Hematopoietic multipotent progenitor cell treated with erythropoietin and hydrocortisone succinate and interleukin-3 and kit ligand, for 6 days (in vitro differentiated cells): ENCODE measurements around the gene DMRTB1.

Source experiments
- DNase-seq: peaks from one replicate; pipeline ENCODE4 v3.0.0-alpha.2; 2015

DMRTB1 gene

DNA sequence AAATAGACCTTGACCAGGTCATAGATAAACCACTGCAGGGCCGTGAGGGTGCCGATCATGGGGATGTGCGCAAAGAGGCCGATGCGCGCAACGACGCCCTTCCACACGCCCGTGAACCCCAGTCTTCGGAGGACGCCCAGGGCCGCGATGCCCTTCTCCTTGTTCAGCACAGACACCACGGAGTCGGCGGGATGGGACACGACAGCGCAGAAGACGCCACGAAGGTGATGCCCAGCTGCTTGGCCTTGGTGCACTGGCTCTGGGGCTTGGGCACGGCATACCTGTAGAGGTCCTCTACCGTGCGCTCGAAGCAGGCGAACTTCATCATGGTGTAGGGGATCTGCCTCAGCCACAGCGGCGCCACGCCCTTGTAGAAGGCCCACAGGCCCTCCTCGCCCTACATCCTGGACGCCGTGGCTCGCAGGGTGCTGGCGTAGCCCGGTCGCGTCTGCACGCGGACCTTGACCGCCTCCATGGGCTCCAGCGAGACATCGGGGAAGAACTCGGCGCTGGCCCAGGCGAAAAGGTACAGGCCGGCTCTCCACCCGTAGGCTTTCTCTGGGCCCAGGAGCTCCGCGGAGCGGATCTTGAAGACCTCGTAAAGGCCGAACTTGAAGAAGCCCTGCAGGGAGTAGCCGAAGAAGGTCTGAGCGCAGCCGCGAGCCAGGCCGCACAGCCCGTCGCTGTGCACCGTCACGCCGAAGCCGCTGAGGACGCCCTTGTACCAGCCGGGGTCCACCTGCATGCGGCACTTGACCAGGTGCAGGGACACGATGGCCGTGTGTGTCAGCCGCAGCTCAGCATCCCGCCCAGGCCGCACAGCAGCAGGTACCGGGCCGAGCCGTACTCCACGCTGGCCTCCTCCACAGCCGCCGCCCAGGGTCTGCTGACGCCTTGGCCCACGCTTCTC lies 20.5 kb upstream of the DMRTB1 start:
- no peak for DNase-seq

- DNase-seq = no peak
Measured at GRCh38 chr1:53439337-53440207, 19.6 kb upstream of the DMRTB1 start.

- DNase-seq = no peak
Measured at GRCh38 chr1:53440633-53441032, 18.6 kb upstream of the DMRTB1 start.

- DNase-seq = peak; percentile 64
Measured at GRCh38 chr1:53442299-53442698, 16.9 kb upstream of the DMRTB1 start.

- no peak for DNase-seq
Measured at GRCh38 chr1:53446051-53446450, 13.1 kb upstream of the DMRTB1 start.

GRCh38 chr1:53447413-53447812 lies 11.8 kb upstream of the DMRTB1 start:
- DNase-seq = no peak

DNA sequence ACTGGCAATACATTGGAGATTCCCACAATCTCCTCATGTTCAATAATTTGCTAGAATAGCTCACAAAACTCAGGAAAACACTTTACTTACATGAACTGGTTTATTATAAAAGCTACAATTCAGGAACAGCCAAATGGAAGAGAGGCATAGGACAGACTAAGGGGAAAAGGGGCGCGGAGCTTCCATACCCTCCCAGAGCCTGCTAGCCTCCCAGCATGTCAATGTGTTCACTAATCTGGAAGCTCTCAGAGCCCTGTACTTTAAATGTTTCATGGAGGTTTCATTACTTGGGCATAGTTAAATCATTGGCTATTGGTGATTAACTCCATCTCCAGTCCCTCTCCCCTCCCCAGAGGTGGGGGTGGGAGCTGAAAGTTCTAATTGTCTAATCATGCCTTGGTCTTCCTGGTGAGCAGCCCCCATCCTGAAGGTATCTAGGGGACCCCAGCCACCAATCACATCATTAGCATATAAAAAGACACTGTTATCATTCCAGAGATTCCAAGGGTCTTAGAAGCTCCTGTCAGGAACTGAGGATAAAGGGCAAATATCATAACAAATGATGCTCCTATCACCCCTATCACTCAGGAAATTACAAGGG lies 10.9 kb upstream of the DMRTB1 start:
- no peak for DNase-seq

GRCh38 chr1:53449021-53449420 lies 10.2 kb upstream of the DMRTB1 start:
- no peak for DNase-seq

DNA sequence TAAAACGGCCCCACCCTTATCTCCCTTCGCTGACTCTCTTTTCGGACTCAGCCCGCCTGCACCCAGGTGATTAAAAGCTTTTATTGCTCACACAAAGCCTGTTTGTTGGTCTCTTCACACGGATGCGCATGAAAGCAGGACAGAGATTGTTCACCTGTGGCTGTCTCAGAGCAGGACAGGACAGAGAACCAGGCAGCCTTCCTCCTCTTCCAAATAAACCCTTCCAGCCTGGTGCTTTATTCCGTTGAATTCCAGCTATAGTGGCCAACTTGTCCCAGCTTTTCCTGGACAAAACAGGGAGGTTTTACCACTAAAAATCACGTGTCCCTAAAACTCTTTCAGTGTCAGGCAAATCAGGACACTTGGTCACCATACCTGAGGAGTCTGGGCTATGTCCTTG lies 9.5 kb upstream of the DMRTB1 start:
- no peak for DNase-seq

- peak; percentile 45 for DNase-seq
Measured at GRCh38 chr1:53450225-53450624, 9.0 kb upstream of the DMRTB1 start.

DNA sequence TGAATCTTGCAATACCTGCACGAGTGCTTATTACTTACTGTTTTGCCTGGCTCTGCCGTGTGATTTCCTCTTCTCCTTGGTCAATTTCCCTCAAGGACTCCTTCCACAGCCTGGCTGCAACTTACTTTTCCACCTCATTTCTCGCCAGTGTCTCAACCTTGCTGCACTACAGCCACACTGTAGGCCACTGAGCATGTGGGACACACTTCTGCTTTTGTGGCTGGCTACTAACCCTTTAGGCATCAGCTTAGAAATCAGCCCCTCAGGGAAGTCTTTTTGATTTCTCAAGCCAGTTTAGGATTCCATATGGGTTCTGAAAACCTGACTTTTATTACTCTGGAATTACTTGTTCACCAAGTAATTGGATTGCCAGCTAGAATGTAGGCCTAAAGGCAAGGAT lies 5.2 kb upstream of the DMRTB1 start:
- DNase-seq = no peak

- DNase-seq = no peak
Measured at GRCh38 chr1:53455364-53455991, 3.7 kb upstream of the DMRTB1 start.

DNA sequence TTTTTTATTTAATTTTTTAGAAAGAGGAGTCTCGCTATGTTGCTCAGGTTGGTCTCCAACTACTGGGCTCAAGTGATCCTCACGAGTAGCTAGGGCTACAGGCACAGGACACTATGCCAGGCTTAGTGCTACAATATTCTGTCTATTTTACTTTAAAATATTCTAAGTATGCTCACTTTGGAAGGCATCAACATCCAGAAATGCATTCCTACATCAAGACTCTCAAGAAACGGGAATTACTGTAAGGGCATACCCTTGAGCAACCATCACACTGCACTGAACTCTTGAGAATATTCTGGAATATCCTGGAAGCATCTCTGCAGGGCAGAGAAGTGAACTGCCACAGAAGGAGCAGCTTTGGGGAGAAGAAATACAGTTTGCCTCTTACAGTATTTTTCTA lies 565 bp upstream of the DMRTB1 start:
- no peak for DNase-seq

- DNase-seq = no peak
Measured at GRCh38 chr1:53460211-53460634, 1.0 kb downstream of the DMRTB1 start.

- DNase-seq = no peak
Measured at GRCh38 chr1:53460666-53461322, 1.6 kb downstream of the DMRTB1 start.

GRCh38 chr1:53461323-53462044 lies 2.3 kb downstream of the DMRTB1 start:
- DNase-seq = no peak

- no peak for DNase-seq
Measured at GRCh38 chr1:53462193-53462592, 3.0 kb downstream of the DMRTB1 start.

GRCh38 chr1:53462769-53463501 lies 3.7 kb downstream of the DMRTB1 start:
- no peak for DNase-seq

- DNase-seq = no peak
Measured at GRCh38 chr1:53463961-53464899, 5.0 kb downstream of the DMRTB1 start.
